Measurements from ENCODE around the gene TSPAN7. TPM values are rescaled to one million over a fixed set of nuclear protein-coding genes. Genes with fewer than 3 reads are reported as not detected.
A peak's percentile ranks its signal among the peaks of the same experiment; 100 is the strongest.

Gene TSPAN7
- total RNA-seq (ENCODE audit: low replicate concordance), result 0.09 and 0.82 TPM in 2 replicates

GRCh38 chrX:38561126-38561868 lies at the start of gene TSPAN7:
TSS of gene TSPAN7 (plus strand) at chrX:38561542. CDS start at chrX:38561547, 5 bp downstream.
- H3K4me3 ChIP-seq (ENCODE audit: low read depth, low read length), result peak within 1 kb of the TSS; percentile 61
- peak; percentile 43 for DNase-seq (ENCODE audit: low read depth)
- TF ChIP-seq CTCF (IDR thresholded peaks at IDR 0.05; ENCODE audit: insufficient read depth, low read length), result no peak

GRCh38 chrX:38513112-38513742 lies 48.1 kb upstream of the TSPAN7 start:
- no peak for DNase-seq (ENCODE audit: low read depth)
- no peak overlapping the region for H3K4me3 ChIP-seq (ENCODE audit: low read depth, low read length)
- TF ChIP-seq CTCF (IDR thresholded peaks at IDR 0.05; ENCODE audit: insufficient read depth, low read length), result no peak

- TF ChIP-seq CTCF (IDR thresholded peaks at IDR 0.05; ENCODE audit: insufficient read depth, low read length), result no peak
- no peak overlapping the region for H3K4me3 ChIP-seq (ENCODE audit: low read depth, low read length)
- no peak for DNase-seq (ENCODE audit: low read depth)
These were observed 47.1 kb upstream of the TSPAN7 start for GRCh38 chrX:38514016-38514854.

GRCh38 chrX:38515291-38515690 lies 46.1 kb upstream of the TSPAN7 start:
- H3K4me3 ChIP-seq (ENCODE audit: low read depth, low read length), result no peak overlapping the region
- no peak for TF ChIP-seq CTCF (IDR thresholded peaks at IDR 0.05; ENCODE audit: insufficient read depth, low read length)
- no peak for DNase-seq (ENCODE audit: low read depth)

- H3K4me3 ChIP-seq (ENCODE audit: low read depth, low read length), result no peak overlapping the region
- no peak for TF ChIP-seq CTCF (IDR thresholded peaks at IDR 0.05; ENCODE audit: insufficient read depth, low read length)
- no peak for DNase-seq (ENCODE audit: low read depth)
These were observed 45.1 kb upstream of the TSPAN7 start for GRCh38 chrX:38516196-38516774.

GRCh38 chrX:38519651-38520050 lies 41.7 kb upstream of the TSPAN7 start:
- TF ChIP-seq CTCF (IDR thresholded peaks at IDR 0.05; ENCODE audit: insufficient read depth, low read length), result no peak
- H3K4me3 ChIP-seq (ENCODE audit: low read depth, low read length), result no peak overlapping the region
- no peak for DNase-seq (ENCODE audit: low read depth)

Data from fibroblast of the aortic adventitia (primary cell).